ENCODE data around the gene TMEM60.

Gene TMEM60

GRCh38 chr7:77759294-77759889 is 38.8 kb downstream of the TMEM60 start:
- TF ChIP-seq CTCF (IDR thresholded peaks at IDR 0.05) (peak; percentile 93), ZFX (IDR thresholded peaks at IDR 0.05; ENCODE audit: borderline replicate concordance) (no peak)
- no peak overlapping the region for H3K27ac ChIP-seq

- no peak overlapping the region for H3K27ac ChIP-seq
Observed at GRCh38 chr7:77757589-77757988, 40.6 kb downstream of the TMEM60 start.

GRCh38 chr7:77753173-77753572 is 45.1 kb downstream of the TMEM60 start:
- no peak for TF ChIP-seq ZFX (IDR thresholded peaks at IDR 0.05; ENCODE audit: borderline replicate concordance)
- TF ChIP-seq CTCF (IDR thresholded peaks at IDR 0.05) = no peak
- no peak overlapping the region for H3K27ac ChIP-seq

More at GRCh38 chr7:77757589-77757988, 40.6 kb downstream of the TMEM60 start:
- TF ChIP-seq ZFX (IDR thresholded peaks at IDR 0.05; ENCODE audit: borderline replicate concordance) (no peak), CTCF (IDR thresholded peaks at IDR 0.05) (no peak)

GRCh38 chr7:77752016-77752415 is 46.2 kb downstream of the TMEM60 start:
- no peak overlapping the region for H3K27ac ChIP-seq
- no peak for TF ChIP-seq ZFX (IDR thresholded peaks at IDR 0.05; ENCODE audit: borderline replicate concordance)
- no peak for TF ChIP-seq CTCF (IDR thresholded peaks at IDR 0.05)

GRCh38 chr7:77747718-77748117 is 50.5 kb downstream of the TMEM60 start:
- no peak overlapping the region for H3K27ac ChIP-seq
- TF ChIP-seq CTCF (IDR thresholded peaks at IDR 0.05) (no peak), ZFX (IDR thresholded peaks at IDR 0.05; ENCODE audit: borderline replicate concordance) (no peak)

GRCh38 chr7:77747178-77747577 is 51.1 kb downstream of the TMEM60 start:
- no peak overlapping the region for H3K27ac ChIP-seq
- TF ChIP-seq ZFX (IDR thresholded peaks at IDR 0.05; ENCODE audit: borderline replicate concordance) = no peak

GRCh38 chr7:77746824-77747165 is 51.4 kb downstream of the TMEM60 start:
- no peak for TF ChIP-seq CTCF (IDR thresholded peaks at IDR 0.05)

More at GRCh38 chr7:77746824-77747165, 51.4 kb downstream of the TMEM60 start:
- no peak overlapping the region for H3K27ac ChIP-seq
